RCC 7860 (cell line): ENCODE data around the gene ABHD12.
"Not testable (repeated sequence)": the region's sequence is repeated elsewhere in the genome, so short reads cannot be mapped to it uniquely, and the experiment has no call there.

Source experiments
- DNase-seq: peaks from one replicate; pipeline ENCODE4 v3.0.0-alpha.2; 2015; ENCODE audit warnings: low spot score
- FAIRE-seq: peaks from 2 replicates; lab custom pipeline; 2012; peaks lifted over from hg19 to GRCh38; lab: Jason Lieb, UNC

The ABHD12 gene

GRCh38 chr20:25390538-25391528 is at the start of gene ABHD12:
Gene ABHD12 (minus strand): TSS chr20:25390835. CDS start chr20:25390703, 132 bp downstream.
- FAIRE-seq = no peak
- peak; percentile 87 for DNase-seq

DNA sequence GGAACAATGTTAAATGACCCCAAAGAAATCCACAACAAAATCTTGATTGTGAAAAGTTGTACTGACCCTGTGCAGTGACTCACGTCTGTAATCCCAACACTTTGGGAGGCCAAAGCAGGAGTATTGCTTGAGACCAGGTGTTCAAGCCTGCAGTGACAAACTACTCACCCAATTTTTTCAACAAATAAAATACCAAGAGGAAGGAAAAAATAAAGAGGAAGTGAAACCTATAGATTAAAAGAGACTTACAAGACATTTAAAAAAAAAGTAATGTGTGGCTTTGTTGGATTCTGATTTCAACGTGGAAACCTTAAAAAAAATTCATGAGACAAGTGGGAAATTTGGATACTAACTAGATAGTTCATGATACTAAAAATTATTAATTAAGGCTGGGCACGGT is 48.7 kb upstream of the ABHD12 start:
- FAIRE-seq = no peak
- DNase-seq = no peak

GRCh38 chr20:25437153-25437581 is 46.5 kb upstream of the ABHD12 start:
- DNase-seq (no peak), FAIRE-seq (no peak)

- DNase-seq = no peak
- no peak for FAIRE-seq
Observed at GRCh38 chr20:25424536-25424935, 33.9 kb upstream of the ABHD12 start.

- no peak for FAIRE-seq
Observed at GRCh38 chr20:25422032-25422431, 31.4 kb upstream of the ABHD12 start.

GRCh38 chr20:25421102-25421501 is 30.5 kb upstream of the ABHD12 start:
- FAIRE-seq (no peak), DNase-seq (no peak)

More at GRCh38 chr20:25422032-25422431, 31.4 kb upstream of the ABHD12 start:
- no peak for DNase-seq

GRCh38 chr20:25418776-25419175 is 28.1 kb upstream of the ABHD12 start:
- FAIRE-seq = no peak
- DNase-seq = no peak

- DNase-seq (no peak), FAIRE-seq (no peak)
Observed at GRCh38 chr20:25408890-25409289, 18.3 kb upstream of the ABHD12 start.

GRCh38 chr20:25408170-25408547 is 17.5 kb upstream of the ABHD12 start:
- no peak for FAIRE-seq

DNA sequence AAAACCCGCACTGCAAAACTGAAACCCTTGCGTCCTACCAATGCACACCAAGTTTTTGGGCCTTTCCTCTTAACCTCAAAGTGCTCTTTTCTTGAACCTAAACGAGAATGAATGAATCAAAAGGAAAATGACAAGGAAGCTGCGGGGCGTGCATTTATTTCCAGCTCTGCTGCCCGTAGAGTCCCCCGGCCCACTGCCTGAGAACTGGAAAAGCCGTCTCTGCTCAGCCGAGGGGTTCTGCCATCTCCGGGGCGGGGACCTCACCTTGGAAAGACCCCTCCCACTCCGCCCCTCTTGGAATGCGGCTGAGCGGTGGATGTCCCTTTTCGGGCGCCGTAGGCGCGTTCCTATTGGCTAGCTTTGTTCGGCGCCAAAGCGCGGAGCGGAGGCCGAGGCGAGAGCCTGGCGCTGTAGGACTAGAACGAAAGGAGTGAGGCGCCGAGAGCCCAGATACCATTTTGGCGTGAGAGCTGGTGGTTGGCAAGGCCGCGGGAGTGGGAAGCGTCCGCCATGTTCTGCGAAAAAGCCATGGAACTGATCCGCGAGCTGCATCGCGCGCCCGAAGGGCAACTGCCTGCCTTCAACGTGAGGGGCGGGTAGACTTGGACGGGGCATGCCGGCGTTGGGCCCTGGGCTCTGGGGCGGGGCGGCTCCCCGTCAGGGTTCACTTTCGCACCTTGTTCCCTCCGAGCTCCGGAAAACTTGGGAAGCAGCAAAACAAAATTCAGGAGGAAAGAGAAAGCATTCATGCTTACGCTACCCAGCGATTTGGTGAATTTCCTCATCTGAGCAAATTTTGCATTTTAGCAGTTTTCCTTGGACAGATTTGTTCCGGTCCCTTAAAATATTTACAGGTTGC is 16.9 kb upstream of the ABHD12 start, which contains the start of gene GINS1:
Gene GINS1 (plus strand): TSS at position 363 of the 859 bp plus-strand sequence. CDS start 148 bp downstream, at position 511.
- DNase-seq (peak; percentile 74), FAIRE-seq (no peak)

More at GRCh38 chr20:25408170-25408547, 17.5 kb upstream of the ABHD12 start:
- DNase-seq = no peak

GRCh38 chr20:25402583-25402982 is 11.9 kb upstream of the ABHD12 start:
- FAIRE-seq (no peak), DNase-seq (no peak)

- not testable (repeated sequence) for FAIRE-seq, DNase-seq
Observed at GRCh38 chr20:25400291-25400732, 9.7 kb upstream of the ABHD12 start.

DNA sequence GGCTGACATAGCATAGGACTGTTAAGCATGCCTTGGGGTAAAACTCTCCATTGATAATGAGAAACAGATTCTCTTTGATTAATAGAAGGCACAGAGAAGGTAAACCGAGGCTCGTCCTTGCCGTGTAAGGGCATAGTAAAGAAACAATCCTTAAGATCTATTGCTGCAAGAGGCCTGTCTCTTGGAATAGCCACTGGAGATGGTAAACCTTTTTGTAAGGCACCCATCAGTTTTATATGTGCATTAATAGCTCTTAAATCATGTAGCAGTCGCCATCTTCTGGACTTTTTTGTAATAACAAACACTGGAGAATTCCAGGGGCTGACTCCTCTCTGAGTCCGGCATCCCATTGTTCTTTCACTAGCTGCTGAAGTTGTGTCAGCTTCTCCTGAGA is 8.4 kb upstream of the ABHD12 start:
- FAIRE-seq (no peak), DNase-seq (peak; percentile 62)

GRCh38 chr20:25398376-25399036 is 7.9 kb upstream of the ABHD12 start:
- FAIRE-seq (no peak), DNase-seq (no peak)

- no peak for FAIRE-seq
- DNase-seq = no peak
Observed at GRCh38 chr20:25397821-25398220, 7.2 kb upstream of the ABHD12 start.

GRCh38 chr20:25397096-25397495 is 6.5 kb upstream of the ABHD12 start:
- no peak for DNase-seq
- FAIRE-seq = no peak

GRCh38 chr20:25394996-25395395 is 4.4 kb upstream of the ABHD12 start:
- FAIRE-seq (no peak), DNase-seq (no peak)

DNA sequence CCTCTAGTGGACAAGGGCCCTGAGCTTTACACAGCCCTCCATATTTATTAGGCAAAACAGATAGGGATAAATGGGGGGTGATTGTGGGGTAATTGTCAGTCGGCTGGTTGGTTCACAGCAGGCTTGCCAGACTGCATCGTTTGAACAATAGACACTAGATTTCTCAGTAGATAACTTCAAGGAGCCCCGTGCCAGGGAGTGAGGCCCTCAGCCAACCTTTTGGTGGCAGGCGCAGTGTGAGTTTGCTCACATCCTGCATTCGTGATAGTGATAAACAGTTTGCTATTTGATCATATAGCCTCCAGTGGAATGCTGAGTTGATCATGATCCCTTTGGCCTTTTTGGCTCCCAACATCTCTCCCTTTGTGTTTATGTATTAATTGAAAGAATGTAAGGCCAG is 3.6 kb upstream of the ABHD12 start:
- FAIRE-seq = no peak

GRCh38 chr20:25389858-25390537 is 637 bp downstream of the ABHD12 start:
- no peak for FAIRE-seq
- no peak for DNase-seq

More for the DNA sequence above, 3.6 kb upstream of the ABHD12 start:
- no peak for DNase-seq

GRCh38 chr20:25389401-25389857 is 1.2 kb downstream of the ABHD12 start:
- FAIRE-seq = no peak
- DNase-seq = no peak
